Activated T-helper 1 cell treated with anti-CD3 and anti-CD28 coated beads, Interleukin-2, amount 50 U/mL, for 16 hours (primary cell): ENCODE measurements around the gene XYLT1.
A peak's percentile ranks its signal among the peaks of the same experiment; 100 is the strongest.

Experiments used
- DNase-seq, 2 donors: peaks; one replicate each; pipeline ENCODE4 v3.0.0-alpha.2; 2020; ENCODE audit warnings: low read depth in 1 of 2, low spot score in 1 of 2

XYLT1 gene

GRCh38 chr16:17293813-17294558 lies 176.8 kb downstream of the XYLT1 start:
- DNase-seq = no peak

- no peak for DNase-seq
Measured at GRCh38 chr16:17291289-17291688, 179.5 kb downstream of the XYLT1 start.

GRCh38 chr16:17289674-17290635 lies 180.8 kb downstream of the XYLT1 start:
- no peak for DNase-seq

- no peak for DNase-seq
Measured at GRCh38 chr16:17289050-17289449, 181.7 kb downstream of the XYLT1 start.

- no peak for DNase-seq
Measured at GRCh38 chr16:17287166-17287800, 183.5 kb downstream of the XYLT1 start.

- DNase-seq = no peak
Measured at GRCh38 chr16:17286443-17286842, 184.3 kb downstream of the XYLT1 start.

- no peak for DNase-seq
Measured at GRCh38 chr16:17283016-17283415, 187.7 kb downstream of the XYLT1 start.

- no peak for DNase-seq
Measured at GRCh38 chr16:17282247-17282646, 188.5 kb downstream of the XYLT1 start.

GRCh38 chr16:17281052-17281451 lies 189.7 kb downstream of the XYLT1 start:
- DNase-seq = no peak

GRCh38 chr16:17278988-17279387 lies 191.8 kb downstream of the XYLT1 start:
- DNase-seq = no peak

- DNase-seq = no peak
Measured at GRCh38 chr16:17277981-17278381, 192.8 kb downstream of the XYLT1 start.

GRCh38 chr16:17276610-17277009 lies 194.2 kb downstream of the XYLT1 start:
- DNase-seq = no peak

- no peak for DNase-seq
Measured at GRCh38 chr16:17276010-17276530, 194.7 kb downstream of the XYLT1 start.

GRCh38 chr16:17275076-17276009 lies 195.4 kb downstream of the XYLT1 start:
- no peak for DNase-seq

- peak in 1 of 2 donors; percentile 2 for DNase-seq
Measured at GRCh38 chr16:17273142-17273561, 197.6 kb downstream of the XYLT1 start.

GRCh38 chr16:17272716-17273115 lies 198.0 kb downstream of the XYLT1 start:
- no peak for DNase-seq

- DNase-seq = no peak
Measured at GRCh38 chr16:17271687-17272086, 199.1 kb downstream of the XYLT1 start.

- DNase-seq = no peak
Measured at GRCh38 chr16:17270683-17271109, 200.1 kb downstream of the XYLT1 start.

GRCh38 chr16:17270111-17270510 lies 200.6 kb downstream of the XYLT1 start:
- no peak for DNase-seq

- no peak for DNase-seq
Measured at GRCh38 chr16:17269439-17269838, 201.3 kb downstream of the XYLT1 start.
